Endodermal cell (in vitro differentiated cells): ENCODE data around the gene CBLB. TPM values are rescaled to one million over a fixed set of nuclear protein-coding genes. Genes with fewer than 3 reads are reported as not detected.

Source experiments
- DNase-seq: peaks from one replicate; pipeline ENCODE4 v3.0.0-alpha.2; 2017
- H3K27ac ChIP-seq: 2 replicates; pipeline ENCODE4 v1.5.1; 2013; ENCODE audit warnings: mild to moderate bottlenecking, low read depth, low read length, moderate library complexity
- H3K27me3 ChIP-seq: 2 replicates; pipeline ENCODE4 v1.6.1; 2013; ENCODE audit warnings: mild to moderate bottlenecking, low read length, moderate library complexity; ENCODE audit not compliant: insufficient read depth, control insufficient read depth, poor library complexity, severe bottlenecking
- H3K36me3 ChIP-seq: 2 replicates; pipeline ENCODE4 v1.7.0; 2013; ENCODE audit warnings: mild to moderate bottlenecking, low read length, moderate library complexity; ENCODE audit not compliant: control insufficient read depth, insufficient read depth
- H3K4me1 ChIP-seq: one replicate; pipeline ENCODE4 v1.7.0; 2013; ENCODE audit warnings: low read length; ENCODE audit not compliant: control insufficient read depth, insufficient read depth
- H3K4me3 ChIP-seq: 2 replicates; pipeline ENCODE4 v1.5.1; 2013; ENCODE audit warnings: mild to moderate bottlenecking, low read length, moderate library complexity
- H3K9ac ChIP-seq: 2 replicates; pipeline ENCODE4 v1.6.1; 2013; ENCODE audit warnings: mild to moderate bottlenecking, low read length, moderate library complexity; ENCODE audit not compliant: poor library complexity, severe bottlenecking; ENCODE audit errors: extremely low read depth
- H3K9me3 ChIP-seq: 2 replicates; pipeline ENCODE4 v1.6.1; 2013; ENCODE audit warnings: mild to moderate bottlenecking, low read length, moderate library complexity; ENCODE audit not compliant: control insufficient read depth
- H3K27ac Mint-ChIP-seq: 2 replicates; pipeline ENCODE4 v1.8.0; 2020; ENCODE audit warnings: mixed read lengths
- H3K27me3 Mint-ChIP-seq: 2 replicates; pipeline ENCODE4 v1.8.0; 2021; ENCODE audit warnings: mild to moderate bottlenecking, mixed read lengths; ENCODE audit not compliant: insufficient read depth
- H3K36me3 Mint-ChIP-seq: 2 replicates; pipeline ENCODE4 v1.8.0; 2020; ENCODE audit warnings: low read depth, mixed read lengths
- H3K4me1 Mint-ChIP-seq: 2 replicates; pipeline ENCODE4 v1.8.0; 2020; ENCODE audit warnings: mixed read lengths
- H3K4me3 Mint-ChIP-seq: 2 replicates; pipeline ENCODE4 v1.8.0; 2020; ENCODE audit warnings: mild to moderate bottlenecking, moderate library complexity, mixed read lengths
- H3K9me3 Mint-ChIP-seq: 2 replicates; pipeline ENCODE4 v1.8.0; 2020; ENCODE audit warnings: mild to moderate bottlenecking, mixed read lengths
- CTCF ChIP-seq: fragments of 200-600 bp; sonication (generic); conservative IDR thresholded peaks from 2 replicates; pipeline ENCODE4 v1.5.0; 2021; ENCODE audit warnings: antibody characterized with exemption, mild to moderate bottlenecking
- WGBS, 2 experiments: methylation state at CpG; one replicate each; pipeline versions ENCODE4 v1.1.5 to v1.1.7; 2013; ENCODE audit warnings: missing lambda C conversion rate in 2 of 2, mixed read lengths in 1 of 2; ENCODE audit not compliant: insufficient coverage in 1 of 2, insufficient read length in 1 of 2; 5-methylcytosine and 5-hydroxymethylcytosine counted together
- total RNA-seq, 2 donors: library from RNA; stranded (reverse); fragmentation: NEBNext Ultra II Directional in 1 of 2; extraction: Animal tissue kit (Norgen Biotek cat#: 25700) in 1 of 2; gene quantifications; 2 replicates in 1 of 2; 3 replicates in 1 of 2; pipeline ENCODE4 v1.2.1, GENCODE V29; 2021

Gene CBLB
- total RNA-seq, 2 donors from 2014 or later, result 45.4 to 60.5 TPM

- no peak overlapping the region for H3K4me3 Mint-ChIP-seq
- Histone ChIP-seq H3K4me3 (no peak overlapping the region), H3K36me3 (no peaks in the 10 kb centered on the region), H3K9me3 (peaks cover 6% of the 10 kb centered on the region), H3K4me1 (peaks cover 9% of the 10 kb centered on the region), H3K27me3 (no peaks in the 10 kb centered on the region), H3K27ac (no peak overlapping the region), H3K9ac (no peak overlapping the region)
- peaks cover 41% of the 10 kb centered on the region for H3K4me1 Mint-ChIP-seq
- no peak for DNase-seq
- H3K27me3 Mint-ChIP-seq, result no peaks in the 10 kb centered on the region
- no peak overlapping the region for H3K27ac Mint-ChIP-seq
- H3K9me3 Mint-ChIP-seq, result no peaks in the 10 kb centered on the region
- WGBS, 2 experiments, result 93% methylated on average over 2 to 4 of the region's 6 CpGs
- peaks cover 12% of the 10 kb centered on the region for H3K36me3 Mint-ChIP-seq
- no peak for TF ChIP-seq CTCF
Measured at GRCh38 chr3:105843994-105844393, 24.8 kb downstream of the CBLB start.

- no peaks in the 10 kb centered on the region for H3K27me3 Mint-ChIP-seq
- H3K4me3 Mint-ChIP-seq, result no peak overlapping the region
- Histone ChIP-seq H3K27me3 (no peaks in the 10 kb centered on the region), H3K9me3 (peaks cover 6% of the 10 kb centered on the region), H3K36me3 (no peaks in the 10 kb centered on the region), H3K4me3 (no peak overlapping the region), H3K9ac (no peak overlapping the region), H3K4me1 (peaks cover 11% of the 10 kb centered on the region), H3K27ac (no peak overlapping the region)
- TF ChIP-seq CTCF, result no peak
- no peak for DNase-seq
- peaks cover 12% of the 10 kb centered on the region for H3K36me3 Mint-ChIP-seq
- no peaks in the 10 kb centered on the region for H3K9me3 Mint-ChIP-seq
- peaks cover 48% of the 10 kb centered on the region for H3K4me1 Mint-ChIP-seq
- H3K27ac Mint-ChIP-seq, result no peak overlapping the region
- 92 to 100% methylated on average over 1 to 2 of the region's 2 CpGs for WGBS, 2 experiments
Measured at GRCh38 chr3:105842943-105843342, 25.9 kb downstream of the CBLB start.

- H3K36me3 Mint-ChIP-seq, result peaks cover 12% of the 10 kb centered on the region
- H3K4me3 Mint-ChIP-seq, result no peak overlapping the region
- DNase-seq, result no peak
- H3K27ac ChIP-seq, result no peak overlapping the region
- no peaks in the 10 kb centered on the region for H3K27me3 Mint-ChIP-seq
- H3K4me1 ChIP-seq, result peaks cover 11% of the 10 kb centered on the region
- peaks cover 45% of the 10 kb centered on the region for H3K4me1 Mint-ChIP-seq
- no peak overlapping the region for H3K27ac Mint-ChIP-seq
- no peak overlapping the region for H3K9ac ChIP-seq
- no peak for TF ChIP-seq CTCF
- peaks cover 6% of the 10 kb centered on the region for H3K9me3 ChIP-seq
- H3K36me3 ChIP-seq, result no peaks in the 10 kb centered on the region
- no peaks in the 10 kb centered on the region for H3K9me3 Mint-ChIP-seq
- H3K27me3 ChIP-seq, result no peaks in the 10 kb centered on the region
- WGBS, 2 experiments, result 77% methylated on average over 3 of the region's 3 CpGs; no CpG with 5 or more reads in 1 of the 2 experiments
- H3K4me3 ChIP-seq, result no peak overlapping the region
Measured at GRCh38 chr3:105842449-105842848, 26.4 kb downstream of the CBLB start.
